Measurements from ENCODE around the gene RNASEH2B.

DNA sequence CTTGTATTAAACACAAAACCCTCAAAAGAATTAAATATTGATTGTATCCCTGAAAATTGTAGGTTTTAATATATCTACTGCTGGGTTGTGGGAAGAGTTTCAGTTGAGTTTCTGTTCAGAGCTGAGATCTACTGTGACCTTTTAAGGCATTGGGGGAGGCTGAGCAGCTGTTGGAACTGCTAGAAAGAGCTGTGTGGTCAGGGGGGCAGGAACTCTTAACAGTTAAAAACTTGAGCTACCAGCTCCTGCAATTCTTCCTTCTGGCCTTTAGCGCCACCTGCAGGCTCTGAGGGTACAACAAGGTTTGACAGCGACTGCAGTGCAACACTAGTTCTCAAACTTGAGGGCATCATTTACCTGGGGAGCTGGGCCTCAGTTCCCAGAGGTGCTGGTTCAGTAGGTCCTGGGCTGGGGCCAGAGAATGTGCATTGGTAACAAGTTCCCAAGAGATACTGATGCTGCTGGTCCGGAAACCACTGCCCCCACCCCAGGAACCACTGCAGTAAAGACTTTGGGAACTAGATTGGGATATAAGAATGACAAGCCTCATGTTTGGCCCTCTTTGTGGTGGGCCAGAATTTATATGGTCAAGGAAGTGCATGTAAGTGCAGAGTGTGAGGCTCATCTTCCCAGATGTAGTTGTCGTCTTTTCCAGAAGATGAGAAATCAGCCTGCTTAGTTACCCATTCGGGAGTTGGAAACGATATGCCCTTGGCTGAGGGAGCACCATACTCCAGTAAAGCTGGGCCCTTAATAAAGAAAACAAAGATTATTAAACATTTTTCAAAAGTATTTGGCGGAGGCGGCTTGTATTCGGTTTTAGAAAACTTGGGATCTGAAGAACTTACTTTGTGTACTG, 2.6 kb downstream of the RNASEH2B start:
- TF ChIP-seq EP300 (IDR thresholded peaks at IDR 0.05; ENCODE audit: low read depth) (no peak), POLR2A (IDR thresholded peaks at IDR 0.05) (no peak)
- TF ChIP-seq, protein P1, sequence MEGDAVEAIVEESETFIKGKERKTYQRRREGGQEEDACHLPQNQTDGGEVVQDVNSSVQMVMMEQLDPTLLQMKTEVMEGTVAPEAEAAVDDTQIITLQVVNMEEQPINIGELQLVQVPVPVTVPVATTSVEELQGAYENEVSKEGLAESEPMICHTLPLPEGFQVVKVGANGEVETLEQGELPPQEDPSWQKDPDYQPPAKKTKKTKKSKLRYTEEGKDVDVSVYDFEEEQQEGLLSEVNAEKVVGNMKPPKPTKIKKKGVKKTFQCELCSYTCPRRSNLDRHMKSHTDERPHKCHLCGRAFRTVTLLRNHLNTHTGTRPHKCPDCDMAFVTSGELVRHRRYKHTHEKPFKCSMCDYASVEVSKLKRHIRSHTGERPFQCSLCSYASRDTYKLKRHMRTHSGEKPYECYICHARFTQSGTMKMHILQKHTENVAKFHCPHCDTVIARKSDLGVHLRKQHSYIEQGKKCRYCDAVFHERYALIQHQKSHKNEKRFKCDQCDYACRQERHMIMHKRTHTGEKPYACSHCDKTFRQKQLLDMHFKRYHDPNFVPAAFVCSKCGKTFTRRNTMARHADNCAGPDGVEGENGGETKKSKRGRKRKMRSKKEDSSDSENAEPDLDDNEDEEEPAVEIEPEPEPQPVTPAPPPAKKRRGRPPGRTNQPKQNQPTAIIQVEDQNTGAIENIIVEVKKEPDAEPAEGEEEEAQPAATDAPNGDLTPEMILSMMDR (IDR thresholded peaks at IDR 0.05): peak; percentile 73 to 85 (median 83)
